ENCODE measurements around the gene NFASC.

GRCh38 chr1:205017001-205017400, 146.3 kb downstream of the NFASC start:
- TF ChIP-seq, protein P1, sequence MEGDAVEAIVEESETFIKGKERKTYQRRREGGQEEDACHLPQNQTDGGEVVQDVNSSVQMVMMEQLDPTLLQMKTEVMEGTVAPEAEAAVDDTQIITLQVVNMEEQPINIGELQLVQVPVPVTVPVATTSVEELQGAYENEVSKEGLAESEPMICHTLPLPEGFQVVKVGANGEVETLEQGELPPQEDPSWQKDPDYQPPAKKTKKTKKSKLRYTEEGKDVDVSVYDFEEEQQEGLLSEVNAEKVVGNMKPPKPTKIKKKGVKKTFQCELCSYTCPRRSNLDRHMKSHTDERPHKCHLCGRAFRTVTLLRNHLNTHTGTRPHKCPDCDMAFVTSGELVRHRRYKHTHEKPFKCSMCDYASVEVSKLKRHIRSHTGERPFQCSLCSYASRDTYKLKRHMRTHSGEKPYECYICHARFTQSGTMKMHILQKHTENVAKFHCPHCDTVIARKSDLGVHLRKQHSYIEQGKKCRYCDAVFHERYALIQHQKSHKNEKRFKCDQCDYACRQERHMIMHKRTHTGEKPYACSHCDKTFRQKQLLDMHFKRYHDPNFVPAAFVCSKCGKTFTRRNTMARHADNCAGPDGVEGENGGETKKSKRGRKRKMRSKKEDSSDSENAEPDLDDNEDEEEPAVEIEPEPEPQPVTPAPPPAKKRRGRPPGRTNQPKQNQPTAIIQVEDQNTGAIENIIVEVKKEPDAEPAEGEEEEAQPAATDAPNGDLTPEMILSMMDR (IDR thresholded peaks at IDR 0.05; ENCODE audit: low read length): no peak
- no peak for TF ChIP-seq EZH2 (optimal IDR thresholded peaks at IDR 0.05; ENCODE audit: low read depth, low read length)
- TF ChIP-seq EZH2phosphoT487 (IDR thresholded peaks at IDR 0.05; ENCODE audit: low read length): no peak

All from MM.1S (cell line).